Activated CD8-positive, alpha-beta memory T cell treated with anti-CD3 and anti-CD28 coated beads for 36 hours (primary cell): ENCODE results near the gene OLFML1. TPM values are rescaled to one million over a fixed set of nuclear protein-coding genes. Genes with fewer than 3 reads are reported as not detected.

Experiments used
- CTCF ChIA-PET: fragments of 350-600 bp; sonication (Branson Sonifier 250); formaldehyde crosslinking; loops from one replicate; lab custom pipeline; 2021; ENCODE audit warnings: antibody characterized with exemption; lab: Charles Lee
- POLR2A ChIA-PET: fragments of 350-600 bp; sonication (Branson Sonifier 250); formaldehyde crosslinking; loops from one replicate; lab custom pipeline; 2021; ENCODE audit warnings: antibody characterized with exemption; lab: Charles Lee
- total RNA-seq, 2 experiments: library from RNA; stranded (reverse); gene quantifications; one replicate each; pipeline ENCODE4 v1.2.3, GENCODE V29; 2021

The OLFML1 gene
- total RNA-seq, 2 experiments from 2014 or later = not detected

GRCh38 chr11:7546324-7546791, 61.1 kb downstream of the OLFML1 start:
- POLR2A ChIA-PET = no interaction called here
- CTCF ChIA-PET = no interaction called here

GRCh38 chr11:7547687-7548086, 62.4 kb downstream of the OLFML1 start:
- ChIA-PET POLR2A (no interaction called here), CTCF (no interaction called here)

- CTCF ChIA-PET = no interaction called here
- POLR2A ChIA-PET = no interaction called here
These were observed 63.5 kb downstream of the OLFML1 start for GRCh38 chr11:7548659-7549274.

- CTCF ChIA-PET = no interaction called here
- POLR2A ChIA-PET = no interaction called here
These were observed 64.4 kb downstream of the OLFML1 start for GRCh38 chr11:7549681-7550080.

- ChIA-PET POLR2A (no interaction called here), CTCF (no interaction called here)
These were observed 66.3 kb downstream of the OLFML1 start for GRCh38 chr11:7551571-7551970.

- CTCF ChIA-PET = interaction anchor here (1.0 kb wide), 1 partner anchor 50 kb away, joined by 10 read pairs; no protein-coding TSS in a partner anchor
- POLR2A ChIA-PET = no interaction called here
These were observed 67.4 kb downstream of the OLFML1 start for GRCh38 chr11:7552666-7553065.

- ChIA-PET CTCF (no interaction called here), POLR2A (no interaction called here)
These were observed 69.9 kb downstream of the OLFML1 start for GRCh38 chr11:7555052-7555699.

GRCh38 chr11:7558046-7558445, 72.7 kb downstream of the OLFML1 start:
- POLR2A ChIA-PET = no interaction called here
- CTCF ChIA-PET = interaction anchor here (1.4 kb wide), 1 partner anchor 45 kb away, joined by 4 read pairs; the partner anchor contains the start of gene PPFIBP2

GRCh38 chr11:7559398-7560283, 74.3 kb downstream of the OLFML1 start:
- ChIA-PET CTCF (interaction anchor here (1.4 kb wide), 1 partner anchor 46 kb away, joined by 4 read pairs; the partner anchor contains the start of gene PPFIBP2), POLR2A (no interaction called here)

Other genes starting within 250 kb of the OLFML1 start
- gene SYT9, start 233.6 kb upstream of the OLFML1 start, total RNA-seq = not detected
- 1 to 10 TPM; 5.7 to 7.2 TPM for gene PPFIBP2, start 28.5 kb downstream of the OLFML1 start, total RNA-seq
- 1 to 10 TPM; 3.8 to 5.6 TPM for gene CYB5R2, start 188.0 kb downstream of the OLFML1 start, total RNA-seq
- not detected for gene OVCH2, start 221.0 kb downstream of the OLFML1 start, total RNA-seq